Measurements from ENCODE around the gene CAAP1.

- TF ChIP-seq, protein P1, sequence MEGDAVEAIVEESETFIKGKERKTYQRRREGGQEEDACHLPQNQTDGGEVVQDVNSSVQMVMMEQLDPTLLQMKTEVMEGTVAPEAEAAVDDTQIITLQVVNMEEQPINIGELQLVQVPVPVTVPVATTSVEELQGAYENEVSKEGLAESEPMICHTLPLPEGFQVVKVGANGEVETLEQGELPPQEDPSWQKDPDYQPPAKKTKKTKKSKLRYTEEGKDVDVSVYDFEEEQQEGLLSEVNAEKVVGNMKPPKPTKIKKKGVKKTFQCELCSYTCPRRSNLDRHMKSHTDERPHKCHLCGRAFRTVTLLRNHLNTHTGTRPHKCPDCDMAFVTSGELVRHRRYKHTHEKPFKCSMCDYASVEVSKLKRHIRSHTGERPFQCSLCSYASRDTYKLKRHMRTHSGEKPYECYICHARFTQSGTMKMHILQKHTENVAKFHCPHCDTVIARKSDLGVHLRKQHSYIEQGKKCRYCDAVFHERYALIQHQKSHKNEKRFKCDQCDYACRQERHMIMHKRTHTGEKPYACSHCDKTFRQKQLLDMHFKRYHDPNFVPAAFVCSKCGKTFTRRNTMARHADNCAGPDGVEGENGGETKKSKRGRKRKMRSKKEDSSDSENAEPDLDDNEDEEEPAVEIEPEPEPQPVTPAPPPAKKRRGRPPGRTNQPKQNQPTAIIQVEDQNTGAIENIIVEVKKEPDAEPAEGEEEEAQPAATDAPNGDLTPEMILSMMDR (IDR thresholded peaks at IDR 0.05; ENCODE audit: low read length) = no peak
- TF ChIP-seq EZH2 (IDR thresholded peaks at IDR 0.05; ENCODE audit: borderline replicate concordance, low read length) = no peak
Measured at GRCh38 chr9:26904671-26905070, 12.1 kb upstream of the CAAP1 start.
